ENCODE results near the gene DPY19L3.

DPY19L3 gene, protein sequence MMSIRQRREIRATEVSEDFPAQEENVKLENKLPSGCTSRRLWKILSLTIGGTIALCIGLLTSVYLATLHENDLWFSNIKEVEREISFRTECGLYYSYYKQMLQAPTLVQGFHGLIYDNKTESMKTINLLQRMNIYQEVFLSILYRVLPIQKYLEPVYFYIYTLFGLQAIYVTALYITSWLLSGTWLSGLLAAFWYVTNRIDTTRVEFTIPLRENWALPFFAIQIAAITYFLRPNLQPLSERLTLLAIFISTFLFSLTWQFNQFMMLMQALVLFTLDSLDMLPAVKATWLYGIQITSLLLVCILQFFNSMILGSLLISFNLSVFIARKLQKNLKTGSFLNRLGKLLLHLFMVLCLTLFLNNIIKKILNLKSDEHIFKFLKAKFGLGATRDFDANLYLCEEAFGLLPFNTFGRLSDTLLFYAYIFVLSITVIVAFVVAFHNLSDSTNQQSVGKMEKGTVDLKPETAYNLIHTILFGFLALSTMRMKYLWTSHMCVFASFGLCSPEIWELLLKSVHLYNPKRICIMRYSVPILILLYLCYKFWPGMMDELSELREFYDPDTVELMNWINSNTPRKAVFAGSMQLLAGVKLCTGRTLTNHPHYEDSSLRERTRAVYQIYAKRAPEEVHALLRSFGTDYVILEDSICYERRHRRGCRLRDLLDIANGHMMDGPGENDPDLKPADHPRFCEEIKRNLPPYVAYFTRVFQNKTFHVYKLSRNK

GRCh38 chr19:32405431-32406160 lies at the start of gene DPY19L3:
Gene DPY19L3 (plus strand): TSS chr19:32405770. CDS start chr19:32408254, 2,484 bp downstream.
- TF ChIP-seq, protein P1, sequence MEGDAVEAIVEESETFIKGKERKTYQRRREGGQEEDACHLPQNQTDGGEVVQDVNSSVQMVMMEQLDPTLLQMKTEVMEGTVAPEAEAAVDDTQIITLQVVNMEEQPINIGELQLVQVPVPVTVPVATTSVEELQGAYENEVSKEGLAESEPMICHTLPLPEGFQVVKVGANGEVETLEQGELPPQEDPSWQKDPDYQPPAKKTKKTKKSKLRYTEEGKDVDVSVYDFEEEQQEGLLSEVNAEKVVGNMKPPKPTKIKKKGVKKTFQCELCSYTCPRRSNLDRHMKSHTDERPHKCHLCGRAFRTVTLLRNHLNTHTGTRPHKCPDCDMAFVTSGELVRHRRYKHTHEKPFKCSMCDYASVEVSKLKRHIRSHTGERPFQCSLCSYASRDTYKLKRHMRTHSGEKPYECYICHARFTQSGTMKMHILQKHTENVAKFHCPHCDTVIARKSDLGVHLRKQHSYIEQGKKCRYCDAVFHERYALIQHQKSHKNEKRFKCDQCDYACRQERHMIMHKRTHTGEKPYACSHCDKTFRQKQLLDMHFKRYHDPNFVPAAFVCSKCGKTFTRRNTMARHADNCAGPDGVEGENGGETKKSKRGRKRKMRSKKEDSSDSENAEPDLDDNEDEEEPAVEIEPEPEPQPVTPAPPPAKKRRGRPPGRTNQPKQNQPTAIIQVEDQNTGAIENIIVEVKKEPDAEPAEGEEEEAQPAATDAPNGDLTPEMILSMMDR (conservative IDR thresholded peaks at IDR 0.05): no peak
- H3K27ac ChIP-seq: peak within 1 kb of the TSS; percentile 99

DNA sequence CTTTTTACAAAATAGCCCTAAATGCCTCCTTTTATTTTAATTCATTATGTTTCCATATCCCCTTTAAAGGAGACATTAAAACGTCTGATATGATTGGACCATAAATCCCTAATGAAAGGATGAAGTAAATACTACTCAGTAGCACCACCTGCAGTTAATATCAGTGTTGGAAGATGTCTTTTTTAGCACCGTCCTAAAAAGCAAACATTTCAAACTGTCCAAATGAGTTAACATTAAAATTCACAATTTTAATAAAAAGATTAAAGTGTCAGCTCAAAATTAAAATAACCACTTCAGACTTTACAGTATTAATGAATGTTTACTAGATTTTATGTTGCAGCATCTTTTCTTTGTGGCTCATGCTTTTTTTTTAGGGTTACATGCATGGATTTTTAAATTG lies 47.9 kb upstream of the DPY19L3 start:
- peak overlapping the region; percentile 12; the same call in 1 of the 2 replicates for H3K27ac ChIP-seq

GRCh38 chr19:32358321-32358720 lies 47.2 kb upstream of the DPY19L3 start:
- H3K27ac ChIP-seq: peak overlapping the region; percentile 12; the same call in 1 of the 2 replicates
- TF ChIP-seq, protein P1 (conservative IDR thresholded peaks at IDR 0.05): no peak

More for the DNA sequence above, 47.9 kb upstream of the DPY19L3 start:
- TF ChIP-seq, protein P1 (conservative IDR thresholded peaks at IDR 0.05): peak; percentile 73

DNA sequence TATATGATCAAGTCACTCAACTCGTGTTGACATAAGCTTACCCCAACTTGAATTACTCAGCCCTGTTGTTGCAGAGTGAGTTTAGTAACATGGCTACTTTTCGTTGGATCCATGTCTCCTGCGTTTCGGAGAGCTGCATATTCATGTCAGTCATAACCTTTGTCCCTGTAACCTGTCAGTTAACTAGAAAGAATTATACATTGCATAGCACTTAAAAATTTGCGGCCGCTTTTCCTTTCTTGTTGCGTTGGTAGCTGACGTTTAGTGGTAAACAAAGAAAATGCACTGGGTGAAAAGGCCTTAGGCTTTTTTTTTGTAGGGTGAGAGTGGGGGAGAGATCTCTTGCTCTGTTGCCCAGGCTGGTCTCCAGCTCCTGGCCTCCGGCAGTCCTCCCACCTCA lies 46.0 kb upstream of the DPY19L3 start:
- TF ChIP-seq, protein P1 (conservative IDR thresholded peaks at IDR 0.05): no peak
- H3K27ac ChIP-seq: peak overlapping the region; percentile 19

DNA sequence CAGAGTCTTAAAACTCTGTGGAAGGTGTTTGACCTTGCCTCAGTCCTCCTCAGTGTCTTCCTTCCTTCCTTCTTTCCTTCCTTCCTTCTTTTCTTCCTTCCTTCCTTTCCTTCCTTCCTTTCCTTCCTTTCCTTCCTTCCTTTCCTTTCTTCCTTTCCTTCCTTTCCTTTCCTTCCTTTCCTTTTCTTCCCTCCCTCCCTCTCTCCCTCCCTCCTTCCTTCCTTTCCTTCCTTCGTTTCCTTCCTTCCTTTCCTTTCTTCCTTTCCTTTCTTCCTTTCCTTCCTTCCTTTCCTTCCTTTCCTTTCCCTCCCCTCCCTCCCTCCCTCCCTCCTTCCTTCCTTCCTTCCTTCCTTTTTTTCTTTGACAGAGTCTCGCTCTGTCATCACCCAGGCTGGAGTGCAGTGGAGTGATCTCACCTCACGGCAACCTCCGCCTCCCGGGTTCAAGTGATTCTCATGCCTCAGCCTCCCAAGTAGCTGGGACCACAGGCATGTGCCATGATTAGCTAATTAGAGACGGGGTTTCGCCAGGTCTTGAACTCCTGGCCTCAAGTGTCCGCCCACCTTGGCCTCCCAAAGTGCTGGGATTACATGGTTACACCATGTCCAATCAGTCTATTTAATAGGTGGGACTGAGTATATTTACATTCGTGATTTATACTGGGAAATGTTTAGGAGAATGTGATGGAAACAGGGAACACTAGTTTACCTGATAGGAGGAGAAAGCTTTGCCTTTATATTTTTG lies 43.8 kb upstream of the DPY19L3 start:
- TF ChIP-seq, protein P1 (conservative IDR thresholded peaks at IDR 0.05): no peak

GRCh38 chr19:32362318-32362691 lies 43.3 kb upstream of the DPY19L3 start:
- TF ChIP-seq, protein P1 (conservative IDR thresholded peaks at IDR 0.05): no peak
- H3K27ac ChIP-seq: peak overlapping the region; percentile 83

More for the DNA sequence above, 43.8 kb upstream of the DPY19L3 start:
- H3K27ac ChIP-seq: peak overlapping the region; percentile 83

Measured in VCaP (cell line).